Effector memory CD4-positive, alpha-beta T cell (primary cell): ENCODE measurements around the gene GPR39.

Experiments
- DNase-seq, 3 donors: peaks; one replicate each; pipeline ENCODE4 v3.0.0-alpha.2; 2020
- H3K27ac ChIP-seq: 2 replicates; pipeline ENCODE4 v1.7.0; 2013; ENCODE audit warnings: mild to moderate bottlenecking, low read length, moderate library complexity; ENCODE audit not compliant: insufficient read depth, poor library complexity, severe bottlenecking
- H3K27me3 ChIP-seq: replicated peaks from 2 replicates; pipeline ENCODE4 v1.7.0; 2013; ENCODE audit warnings: mild to moderate bottlenecking, low read length; ENCODE audit not compliant: insufficient read depth, control insufficient read depth, poor library complexity, severe bottlenecking
- H3K36me3 ChIP-seq: 2 replicates; pipeline ENCODE4 v1.7.0; 2013; ENCODE audit warnings: mild to moderate bottlenecking, low read length, moderate library complexity; ENCODE audit not compliant: control insufficient read depth, insufficient read depth
- H3K4me1 ChIP-seq: 2 replicates; pipeline ENCODE4 v1.7.0; 2013; ENCODE audit warnings: low read length, mild to moderate bottlenecking; ENCODE audit not compliant: control insufficient read depth, insufficient read depth, poor library complexity, severe bottlenecking
- H3K4me3 ChIP-seq: 2 replicates; pipeline ENCODE4 v1.7.0; 2013; ENCODE audit warnings: low read length, low read depth, mild to moderate bottlenecking; ENCODE audit not compliant: insufficient read depth, poor library complexity, severe bottlenecking
- H3K9me3 ChIP-seq: 2 replicates; pipeline ENCODE4 v1.7.0; 2013; ENCODE audit warnings: mild to moderate bottlenecking, low read length, moderate library complexity; ENCODE audit not compliant: control insufficient read depth

The GPR39 gene

DNA sequence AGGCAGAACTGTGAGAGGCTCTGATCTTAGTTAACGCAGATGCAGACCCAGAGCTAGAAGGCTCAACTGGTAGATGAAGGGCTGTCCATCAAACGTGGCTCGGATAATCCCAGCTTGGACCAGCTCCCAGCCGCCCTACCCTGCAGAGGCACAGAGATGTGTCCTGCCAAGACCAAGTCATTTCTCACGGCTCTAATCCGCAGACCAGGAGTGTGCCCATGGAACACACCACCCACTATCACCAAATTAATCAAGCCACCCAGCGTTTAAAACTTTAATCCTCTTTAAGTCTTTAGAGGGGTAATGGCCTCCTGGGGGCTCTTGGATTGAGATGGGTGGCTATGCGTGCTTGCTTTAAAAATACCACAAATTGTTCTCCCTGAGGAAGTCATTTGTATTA lies 235.9 kb downstream of the GPR39 start:
- Histone ChIP-seq H3K36me3 (no peaks in the 10 kb centered on the region), H3K4me1 (no peaks in the 10 kb centered on the region), H3K9me3 (no peaks in the 10 kb centered on the region), H3K4me3 (no peak overlapping the region), H3K27me3 (no peaks in the 10 kb centered on the region), H3K27ac (no peak overlapping the region)
- DNase-seq: no peak

DNA sequence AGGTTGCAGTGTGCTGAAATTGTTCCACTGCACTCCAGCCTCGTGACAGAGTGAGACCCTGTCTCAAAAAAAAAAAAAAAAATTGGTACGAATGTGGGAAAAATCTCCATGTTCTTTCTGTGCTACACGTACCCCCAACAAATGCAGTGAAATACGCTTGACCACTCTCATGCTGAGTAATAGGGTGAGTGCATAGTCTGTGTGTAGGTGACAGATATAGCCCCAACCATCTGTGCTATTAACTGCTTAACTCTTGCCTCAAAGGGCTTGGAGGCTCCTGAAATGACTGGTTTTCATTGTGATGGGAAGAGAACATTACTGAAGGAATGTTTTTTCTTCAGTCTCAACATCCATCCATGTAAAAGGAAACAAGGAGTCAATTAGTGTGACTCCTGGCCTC lies 237.7 kb downstream of the GPR39 start:
- no peak overlapping the region for H3K4me3 ChIP-seq
- no peaks in the 10 kb centered on the region for H3K4me1 ChIP-seq
- no peaks in the 10 kb centered on the region for H3K27me3 ChIP-seq
- DNase-seq: no peak
- H3K36me3 ChIP-seq: no peaks in the 10 kb centered on the region
- H3K9me3 ChIP-seq: no peaks in the 10 kb centered on the region
- no peak overlapping the region for H3K27ac ChIP-seq

DNA sequence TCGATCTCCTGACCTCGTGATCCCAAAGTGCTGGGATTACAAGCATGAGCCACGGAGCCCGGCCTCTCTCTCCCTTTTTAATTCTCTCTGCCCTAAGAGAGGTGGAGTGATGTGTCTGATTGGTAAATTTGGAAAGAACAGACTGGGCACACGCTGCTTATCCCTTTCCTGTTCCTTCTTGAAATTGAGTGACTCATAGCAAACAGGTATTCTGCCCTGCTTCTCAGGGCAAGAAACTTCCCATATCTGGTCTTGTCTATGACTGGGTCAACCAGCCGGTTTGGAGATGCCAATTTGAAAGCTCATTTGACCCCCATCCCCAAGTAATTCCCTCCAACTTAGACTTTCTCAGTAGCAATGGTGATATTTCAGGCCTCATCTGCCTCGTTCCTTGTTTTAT lies 238.4 kb downstream of the GPR39 start:
- Histone ChIP-seq H3K4me1 (no peaks in the 10 kb centered on the region), H3K27me3 (no peaks in the 10 kb centered on the region)
- no peak for DNase-seq

DNA sequence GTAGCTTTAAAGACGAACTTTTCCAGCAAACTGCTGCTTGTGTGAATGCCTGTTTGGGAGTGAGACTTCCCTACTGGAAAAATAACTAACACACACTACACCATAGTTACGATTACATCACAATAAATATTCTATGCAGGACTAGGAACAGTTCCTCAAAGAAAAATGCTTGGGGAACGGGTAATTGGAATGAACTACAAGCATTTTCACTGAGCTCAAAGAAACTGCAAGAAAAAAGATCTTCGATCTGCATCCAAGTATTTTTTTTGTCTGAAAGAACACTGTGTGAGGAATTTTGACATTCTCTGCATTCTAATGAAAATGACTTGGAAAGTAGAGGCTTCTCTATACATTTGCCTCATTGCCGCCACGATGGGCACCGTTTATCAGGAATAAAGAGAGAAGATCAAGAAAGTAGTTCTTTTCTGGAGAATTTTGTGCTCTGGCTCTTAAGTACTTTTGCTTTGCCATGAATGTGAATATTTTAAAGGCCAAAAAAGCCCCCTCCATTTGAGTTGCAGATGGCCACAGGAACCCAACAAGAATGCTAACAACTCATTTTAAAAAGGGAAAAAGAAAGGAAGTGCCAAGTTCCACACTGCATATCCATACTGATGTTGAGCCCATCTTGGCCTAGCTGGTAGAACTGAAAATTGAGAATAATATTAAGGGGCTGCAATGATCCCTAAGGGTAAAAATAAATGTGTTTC lies 239.8 kb downstream of the GPR39 start:
- no peaks in the 10 kb centered on the region for H3K9me3 ChIP-seq
- no peaks in the 10 kb centered on the region for H3K27me3 ChIP-seq
- no peak overlapping the region for H3K27ac ChIP-seq
- no peak for DNase-seq
- no peak overlapping the region for H3K4me3 ChIP-seq
- no peaks in the 10 kb centered on the region for H3K36me3 ChIP-seq
- H3K4me1 ChIP-seq: no peaks in the 10 kb centered on the region

More for the DNA sequence above, 238.4 kb downstream of the GPR39 start:
- Histone ChIP-seq H3K4me3 (no peak overlapping the region), H3K9me3 (no peaks in the 10 kb centered on the region), H3K36me3 (no peaks in the 10 kb centered on the region), H3K27ac (no peak overlapping the region)

DNA sequence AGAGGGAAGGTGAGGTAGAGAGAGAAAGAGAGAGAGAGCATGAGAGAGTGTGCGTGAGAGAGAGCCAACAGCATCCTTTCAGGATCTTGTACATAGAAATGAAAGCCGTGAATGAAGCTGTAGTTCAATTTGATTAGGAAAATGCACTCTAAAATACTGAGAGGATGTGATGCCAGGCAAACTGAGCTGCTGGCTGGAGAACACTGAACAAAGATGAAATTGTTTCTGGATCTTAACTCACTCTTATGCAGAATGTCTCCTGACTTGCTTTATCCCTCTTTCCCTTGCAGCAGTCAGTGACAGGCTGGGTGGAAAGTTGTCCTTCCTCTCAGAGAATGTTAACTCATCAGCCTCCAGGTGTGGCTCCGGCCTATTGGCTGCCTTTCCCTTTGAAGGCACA lies 242.7 kb downstream of the GPR39 start:
- no peak for DNase-seq
- no peaks in the 10 kb centered on the region for H3K9me3 ChIP-seq
- H3K36me3 ChIP-seq: no peaks in the 10 kb centered on the region
- H3K27me3 ChIP-seq: no peaks in the 10 kb centered on the region
- H3K4me3 ChIP-seq: no peak overlapping the region
- no peak overlapping the region for H3K27ac ChIP-seq
- no peaks in the 10 kb centered on the region for H3K4me1 ChIP-seq

DNA sequence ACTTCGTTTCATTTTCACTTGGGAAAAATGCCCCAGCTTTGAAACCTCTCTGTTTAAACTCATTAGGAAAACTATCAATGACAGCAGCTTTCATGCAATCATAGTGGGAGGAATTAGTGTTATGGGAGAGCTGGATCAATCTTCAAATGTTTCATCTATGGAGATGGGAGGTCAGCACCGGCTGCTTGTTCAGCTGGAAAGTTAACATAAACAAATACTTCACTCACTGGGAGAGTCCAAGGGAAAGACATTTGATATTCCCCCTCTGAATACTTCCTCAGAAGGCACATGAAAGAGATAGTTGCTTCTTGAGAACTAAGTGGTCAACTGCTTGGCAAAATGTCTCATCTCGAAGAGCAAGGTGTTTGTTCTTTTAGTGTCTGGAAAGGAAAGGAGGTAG lies 246.1 kb downstream of the GPR39 start:
- DNase-seq: no peak

DNA sequence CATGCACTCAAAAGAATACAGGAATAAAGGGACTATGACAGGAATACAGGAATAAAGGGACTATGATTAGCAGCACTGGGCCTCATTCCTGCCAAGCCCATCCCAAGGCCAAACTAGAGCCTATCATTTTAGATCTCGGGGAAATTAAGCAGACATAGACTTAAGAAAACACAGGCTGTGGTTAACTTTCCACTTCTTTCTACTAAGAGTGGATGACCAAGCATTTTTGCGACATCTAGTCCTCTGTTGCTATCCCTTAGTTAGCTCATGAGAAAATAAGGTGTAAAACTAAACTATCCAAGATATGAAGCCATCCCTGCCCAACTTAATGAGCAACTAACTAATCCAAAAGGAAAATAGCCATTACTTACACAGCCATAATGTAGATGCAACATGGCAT lies 247.5 kb downstream of the GPR39 start:
- DNase-seq: no peak
- no peak overlapping the region for H3K27ac ChIP-seq
- H3K36me3 ChIP-seq: no peaks in the 10 kb centered on the region
- H3K4me1 ChIP-seq: no peaks in the 10 kb centered on the region
- H3K9me3 ChIP-seq: no peaks in the 10 kb centered on the region
- H3K4me3 ChIP-seq: no peak overlapping the region
- no peaks in the 10 kb centered on the region for H3K27me3 ChIP-seq

More for the DNA sequence above, 246.1 kb downstream of the GPR39 start:
- H3K27ac ChIP-seq: no peak overlapping the region
- no peaks in the 10 kb centered on the region for H3K9me3 ChIP-seq
- H3K36me3 ChIP-seq: no peaks in the 10 kb centered on the region
- H3K4me3 ChIP-seq: no peak overlapping the region
- H3K27me3 ChIP-seq: no peaks in the 10 kb centered on the region
- no peaks in the 10 kb centered on the region for H3K4me1 ChIP-seq

DNA sequence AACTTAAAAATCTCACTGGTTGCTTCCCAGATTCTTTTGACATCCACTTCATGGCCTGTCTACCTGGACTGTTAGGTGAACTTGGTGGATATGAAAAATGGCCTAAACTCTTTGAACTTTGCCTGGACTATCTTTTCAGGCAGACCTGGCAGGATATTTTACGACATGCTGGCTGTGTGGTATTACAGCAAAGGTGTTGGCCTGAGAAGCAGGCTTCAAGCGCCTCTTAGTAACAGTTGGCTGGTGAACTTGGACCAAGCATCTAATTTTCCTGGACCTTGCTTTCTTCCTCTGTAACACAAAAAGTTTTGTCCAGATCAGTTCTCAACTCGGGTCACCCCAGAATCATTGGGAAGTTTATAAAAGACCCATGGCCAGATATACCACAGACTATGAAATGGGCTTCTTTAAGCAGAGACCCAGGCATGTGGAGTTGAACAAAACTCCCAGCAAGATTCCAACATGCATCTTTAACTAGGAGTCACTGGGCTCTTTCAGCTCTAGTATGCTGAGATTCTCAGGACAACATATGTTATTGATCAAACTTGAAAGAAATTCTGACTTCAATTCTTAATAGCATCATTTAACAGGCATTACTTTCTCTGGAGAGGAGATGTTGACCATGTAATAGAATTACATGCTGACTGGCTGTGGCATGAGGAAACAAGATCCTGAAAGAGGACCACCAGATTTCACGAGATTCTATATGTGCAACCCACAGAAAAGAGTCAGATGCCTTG lies 249.0 kb downstream of the GPR39 start:
- H3K4me1 ChIP-seq: no peaks in the 10 kb centered on the region
- DNase-seq: no peak
- no peak overlapping the region for H3K27ac ChIP-seq
- H3K27me3 ChIP-seq: no peaks in the 10 kb centered on the region
- no peak overlapping the region for H3K4me3 ChIP-seq
- no peaks in the 10 kb centered on the region for H3K36me3 ChIP-seq
- no peaks in the 10 kb centered on the region for H3K9me3 ChIP-seq

DNA sequence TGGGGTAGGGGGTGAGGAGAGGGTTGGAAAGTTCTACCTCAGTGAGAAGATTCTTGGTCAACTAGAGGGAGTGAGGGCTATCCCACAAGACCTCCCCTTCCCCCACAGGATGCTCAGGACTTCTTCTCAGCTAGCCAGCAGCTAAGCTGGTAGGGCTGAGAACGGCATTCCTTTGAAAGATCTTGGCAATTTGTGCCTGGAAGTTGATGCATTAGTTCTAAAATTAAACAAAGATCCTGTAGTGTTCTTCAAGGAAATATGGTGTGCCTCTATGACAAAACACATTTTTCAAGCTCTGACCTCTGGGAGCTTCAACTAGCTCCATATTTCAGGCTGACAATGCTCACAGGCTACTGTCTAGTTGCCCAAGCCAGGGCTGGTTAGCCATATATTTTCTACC lies 251.1 kb downstream of the GPR39 start:
- no peaks in the 10 kb centered on the region for H3K27me3 ChIP-seq
- DNase-seq: no peak
- no peaks in the 10 kb centered on the region for H3K4me1 ChIP-seq
- H3K27ac ChIP-seq: no peak overlapping the region
- H3K36me3 ChIP-seq: no peaks in the 10 kb centered on the region
- no peaks in the 10 kb centered on the region for H3K9me3 ChIP-seq
- no peak overlapping the region for H3K4me3 ChIP-seq

DNA sequence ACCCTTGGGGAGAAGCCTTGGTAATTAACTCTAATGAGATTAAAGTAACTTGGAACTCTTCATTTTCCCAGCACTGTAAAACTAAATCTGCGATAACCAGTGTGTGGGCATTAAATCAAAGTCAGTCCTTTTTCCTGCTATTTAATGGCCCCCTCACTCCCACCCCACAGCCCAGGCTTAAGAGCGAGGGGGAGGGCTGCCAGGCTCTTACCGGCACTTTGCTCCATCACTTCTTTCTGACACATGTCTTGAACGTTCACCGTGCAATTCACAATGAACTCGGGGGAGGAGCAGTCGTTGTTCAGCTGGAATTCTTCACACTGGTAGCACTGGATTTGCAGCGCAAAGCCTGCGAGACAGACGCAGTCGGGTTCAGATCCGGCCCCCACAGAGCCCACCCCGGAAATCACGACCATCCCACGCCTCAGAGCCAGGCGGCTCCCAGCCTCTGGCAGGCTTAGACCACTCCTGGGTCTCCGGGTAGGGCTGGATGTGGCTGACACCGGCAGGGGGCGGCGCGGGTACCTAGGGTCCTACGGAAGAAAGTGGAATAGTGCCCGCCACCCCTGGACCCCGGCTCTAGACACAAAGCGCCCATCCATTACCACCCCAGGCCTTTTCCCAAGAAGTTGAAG lies 251.7 kb downstream of the GPR39 start:
- no peaks in the 10 kb centered on the region for H3K36me3 ChIP-seq
- H3K4me3 ChIP-seq: no peak overlapping the region
- H3K27me3 ChIP-seq: no peaks in the 10 kb centered on the region
- H3K27ac ChIP-seq: no peak overlapping the region
- H3K4me1 ChIP-seq: no peaks in the 10 kb centered on the region
- H3K9me3 ChIP-seq: no peaks in the 10 kb centered on the region
- DNase-seq: no peak
